Ishikawa (cell line): ENCODE data around the gene CROCC2.

Experiments
- CEBPB ChIP-seq: IDR thresholded peaks from 2 replicates; pipeline ENCODE4 v1.6.1; 2012
- EP300 ChIP-seq: IDR thresholded peaks from 2 replicates; pipeline ENCODE4 v1.6.1; 2012; ENCODE audit warnings: borderline replicate concordance
- FOXM1 ChIP-seq: IDR thresholded peaks from 2 replicates; pipeline ENCODE4 v1.6.1; 2012; ENCODE audit warnings: low read depth, borderline replicate concordance
- NFIC ChIP-seq: IDR thresholded peaks from 2 replicates; pipeline ENCODE4 v1.6.1; 2012
- RAD21 ChIP-seq: IDR thresholded peaks from 2 replicates; pipeline ENCODE4 v1.6.1; 2012; ENCODE audit warnings: low read depth
- TAF1 ChIP-seq: IDR thresholded peaks from 2 replicates; pipeline ENCODE4 v1.6.1; 2012; ENCODE audit warnings: low read depth, mild to moderate bottlenecking
- TCF12 ChIP-seq: IDR thresholded peaks from 2 replicates; pipeline ENCODE4 v1.6.1; 2012; ENCODE audit warnings: low read depth
- TEAD4 ChIP-seq: IDR thresholded peaks from 2 replicates; pipeline ENCODE4 v1.6.1; 2012
- YY1 ChIP-seq: IDR thresholded peaks from 2 replicates; pipeline ENCODE4 v1.6.1; 2012; ENCODE audit warnings: low read depth
- ZBTB7A ChIP-seq: IDR thresholded peaks from 2 replicates; pipeline ENCODE4 v1.6.1; 2012; ENCODE audit warnings: low read depth
- TF ChIP-seq, protein P1 (sequence below): IDR thresholded peaks from 2 replicates; pipeline ENCODE4 v1.6.1; 2012; ENCODE audit warnings: low read depth, mild to moderate bottlenecking
- TF ChIP-seq, protein P2 (sequence below): IDR thresholded peaks from 2 replicates; pipeline ENCODE4 v1.6.1; 2012
- TF ChIP-seq, protein P3 (sequence below): IDR thresholded peaks from 2 replicates; pipeline ENCODE4 v1.6.1; 2012

DNA sequence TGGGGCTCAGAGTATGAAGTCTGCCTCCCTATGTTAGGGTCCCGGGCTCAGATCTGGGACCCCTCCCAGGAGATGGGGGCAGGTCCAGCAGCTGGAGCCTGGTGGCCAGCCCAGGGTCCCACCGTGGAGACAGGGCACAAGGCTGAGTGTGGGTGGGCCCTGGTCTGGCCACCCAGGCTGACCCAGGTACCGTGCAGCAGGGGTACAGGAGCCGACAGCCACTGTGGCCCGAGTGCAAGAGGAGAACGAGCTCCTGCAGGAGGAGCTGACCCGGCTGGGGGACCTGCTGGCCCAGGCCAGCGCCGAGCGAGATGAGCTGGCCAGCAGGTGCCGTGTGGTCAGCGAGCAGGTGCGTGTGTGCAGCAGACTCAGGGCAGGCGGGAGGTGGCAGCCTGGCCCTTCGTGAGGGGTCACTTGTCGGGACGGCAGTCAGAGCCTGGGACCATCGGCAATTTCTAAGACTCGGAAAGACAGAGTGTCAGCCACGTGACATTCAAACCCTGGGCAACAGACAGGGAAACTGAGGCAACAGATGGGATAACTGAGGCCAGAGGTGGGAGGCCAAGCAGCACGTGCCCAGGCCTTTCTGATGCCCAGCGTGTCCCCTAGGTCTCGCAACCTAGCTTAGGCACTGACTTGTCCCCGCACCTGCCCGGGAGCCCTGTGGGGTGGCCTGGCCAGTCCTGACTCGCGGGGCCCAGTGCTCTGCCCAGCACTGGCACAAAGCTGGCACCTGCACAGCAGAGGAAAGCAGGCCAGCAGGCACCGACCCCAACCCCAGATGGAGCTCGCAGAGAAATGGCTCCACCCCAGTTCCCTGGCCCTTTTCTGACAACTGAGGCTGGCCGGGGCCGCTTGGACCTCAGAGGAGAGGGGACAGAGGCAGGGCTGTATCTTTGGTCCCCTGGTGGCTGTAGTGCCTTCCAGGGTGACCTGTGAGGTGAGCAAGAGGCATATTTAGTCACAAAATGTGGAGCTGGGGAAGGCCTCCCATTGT lies 13.9 kb downstream of the CROCC2 start:
- TF ChIP-seq RAD21 (no peak), YY1 (no peak), EP300 (no peak), TCF12 (no peak), FOXM1 (no peak), CEBPB (no peak), TAF1 (no peak), TEAD4 (no peak), NFIC (no peak), ZBTB7A (peak; percentile 27; the same call in 1 of the 2 replicates)
- TF ChIP-seq, protein P1, sequence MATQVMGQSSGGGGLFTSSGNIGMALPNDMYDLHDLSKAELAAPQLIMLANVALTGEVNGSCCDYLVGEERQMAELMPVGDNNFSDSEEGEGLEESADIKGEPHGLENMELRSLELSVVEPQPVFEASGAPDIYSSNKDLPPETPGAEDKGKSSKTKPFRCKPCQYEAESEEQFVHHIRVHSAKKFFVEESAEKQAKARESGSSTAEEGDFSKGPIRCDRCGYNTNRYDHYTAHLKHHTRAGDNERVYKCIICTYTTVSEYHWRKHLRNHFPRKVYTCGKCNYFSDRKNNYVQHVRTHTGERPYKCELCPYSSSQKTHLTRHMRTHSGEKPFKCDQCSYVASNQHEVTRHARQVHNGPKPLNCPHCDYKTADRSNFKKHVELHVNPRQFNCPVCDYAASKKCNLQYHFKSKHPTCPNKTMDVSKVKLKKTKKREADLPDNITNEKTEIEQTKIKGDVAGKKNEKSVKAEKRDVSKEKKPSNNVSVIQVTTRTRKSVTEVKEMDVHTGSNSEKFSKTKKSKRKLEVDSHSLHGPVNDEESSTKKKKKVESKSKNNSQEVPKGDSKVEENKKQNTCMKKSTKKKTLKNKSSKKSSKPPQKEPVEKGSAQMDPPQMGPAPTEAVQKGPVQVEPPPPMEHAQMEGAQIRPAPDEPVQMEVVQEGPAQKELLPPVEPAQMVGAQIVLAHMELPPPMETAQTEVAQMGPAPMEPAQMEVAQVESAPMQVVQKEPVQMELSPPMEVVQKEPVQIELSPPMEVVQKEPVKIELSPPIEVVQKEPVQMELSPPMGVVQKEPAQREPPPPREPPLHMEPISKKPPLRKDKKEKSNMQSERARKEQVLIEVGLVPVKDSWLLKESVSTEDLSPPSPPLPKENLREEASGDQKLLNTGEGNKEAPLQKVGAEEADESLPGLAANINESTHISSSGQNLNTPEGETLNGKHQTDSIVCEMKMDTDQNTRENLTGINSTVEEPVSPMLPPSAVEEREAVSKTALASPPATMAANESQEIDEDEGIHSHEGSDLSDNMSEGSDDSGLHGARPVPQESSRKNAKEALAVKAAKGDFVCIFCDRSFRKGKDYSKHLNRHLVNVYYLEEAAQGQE, result no peak
- TF ChIP-seq, protein P2, sequence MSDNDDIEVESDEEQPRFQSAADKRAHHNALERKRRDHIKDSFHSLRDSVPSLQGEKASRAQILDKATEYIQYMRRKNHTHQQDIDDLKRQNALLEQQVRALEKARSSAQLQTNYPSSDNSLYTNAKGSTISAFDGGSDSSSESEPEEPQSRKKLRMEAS, result no peak
- TF ChIP-seq, protein P3, sequence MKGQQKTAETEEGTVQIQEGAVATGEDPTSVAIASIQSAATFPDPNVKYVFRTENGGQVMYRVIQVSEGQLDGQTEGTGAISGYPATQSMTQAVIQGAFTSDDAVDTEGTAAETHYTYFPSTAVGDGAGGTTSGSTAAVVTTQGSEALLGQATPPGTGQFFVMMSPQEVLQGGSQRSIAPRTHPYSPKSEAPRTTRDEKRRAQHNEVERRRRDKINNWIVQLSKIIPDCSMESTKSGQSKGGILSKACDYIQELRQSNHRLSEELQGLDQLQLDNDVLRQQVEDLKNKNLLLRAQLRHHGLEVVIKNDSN, result no peak
